ENCODE measurements around the gene SND1.

Gene SND1

DNA sequence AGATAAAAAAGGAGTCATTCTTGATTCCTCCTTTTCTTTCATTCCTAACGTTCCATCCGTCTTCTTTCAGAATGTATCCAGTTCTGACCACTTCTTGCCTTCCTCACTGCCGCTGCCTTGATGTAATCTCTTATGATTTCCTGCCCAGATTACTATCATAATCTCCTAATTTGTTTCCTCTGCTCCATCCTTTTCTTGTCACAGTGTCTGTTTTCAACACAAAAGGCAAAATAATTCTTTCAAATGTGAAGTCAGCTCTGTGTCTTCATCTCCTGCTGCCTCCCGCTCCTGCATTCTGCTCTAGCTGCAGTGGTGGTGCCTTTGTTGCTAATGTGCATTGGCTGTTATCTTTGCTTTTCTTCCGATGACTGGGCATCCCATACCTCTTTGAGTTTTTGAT lies 150.9 kb downstream of the SND1 start:
- H3K9me3 ChIP-seq (ENCODE audit: control insufficient read depth, insufficient read depth, low read depth, low read length) = no peaks in the 10 kb centered on the region
- H3K4me1 ChIP-seq (ENCODE audit: control insufficient read depth, insufficient read depth, low read length) = 0 out of 2 replicates have a peak, but pooled peaks cover 5% of the 10 kb centered on the region
- ChIA-PET POLR2A (no interaction called here), CTCF (interaction anchor here (1.0 kb wide), 1 partner anchor 10 kb away, joined by 3 read pairs; no protein-coding TSS in a partner anchor)
- no peak for TF ChIP-seq ZNF157 (tag by site-specific recombination; IDR thresholded peaks at IDR 0.05)
- TF ChIP-seq ZNF518A (tag by site-specific recombination; conservative IDR thresholded peaks at IDR 0.05; ENCODE audit: low read depth) = no peak
- TF ChIP-seq HOXC10 (CRISPR knock-in tag; IDR thresholded peaks at IDR 0.05) = no peak
- TF ChIP-seq ZNF521 (tag by site-specific recombination; IDR thresholded peaks at IDR 0.05) = no peak
- TF ChIP-seq ZNF645 (tag by site-specific recombination; IDR thresholded peaks at IDR 0.05) = no peak
- H3K4me3 ChIP-seq (ENCODE audit: low read depth, low read length) = no peak overlapping the region
- no peak overlapping the region for H3K27ac ChIP-seq (ENCODE audit: extremely low read depth, low read depth, low read length)
- H3K36me3 ChIP-seq (ENCODE audit: control insufficient read depth in 2 of 2, insufficient read depth in 1 of 2, low read length in 2 of 2) = peaks cover 0 to 6% of the 10 kb centered on the region in 2 experiments; a peak in 1 of 3 replicates

DNA sequence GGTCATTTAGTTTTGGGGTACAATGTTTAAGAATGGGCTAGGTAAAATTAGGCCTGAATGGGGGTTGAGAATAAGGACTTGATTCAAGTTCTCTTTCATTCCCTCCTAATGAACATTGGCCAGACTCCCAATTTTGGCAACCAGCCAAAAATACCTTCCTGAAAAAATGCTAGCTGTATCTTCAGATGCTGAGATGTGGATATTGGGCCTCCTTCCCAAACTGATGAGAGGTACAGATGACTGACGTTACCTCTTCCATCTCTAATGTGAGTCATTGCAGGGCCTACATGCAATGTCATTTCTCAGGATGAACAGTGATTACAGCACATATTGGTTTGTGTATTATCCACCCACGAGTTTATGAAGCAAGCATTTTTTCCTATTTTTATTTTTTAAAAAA lies 151.6 kb downstream of the SND1 start:
- ChIA-PET POLR2A (no interaction called here), CTCF (no interaction called here)
- Histone ChIP-seq H3K4me3 (ENCODE audit: low read depth, low read length) (no peak overlapping the region), H3K36me3 (ENCODE audit: control insufficient read depth in 2 of 2, insufficient read depth in 1 of 2, low read length in 2 of 2) (peaks cover 0 to 8% of the 10 kb centered on the region in 2 experiments; a peak in 1 of 3 replicates), H3K9me3 (ENCODE audit: control insufficient read depth, insufficient read depth, low read depth, low read length) (no peaks in the 10 kb centered on the region), H3K4me1 (ENCODE audit: control insufficient read depth, insufficient read depth, low read length) (0 out of 2 replicates have a peak, but pooled peaks cover 5% of the 10 kb centered on the region), H3K27ac (ENCODE audit: extremely low read depth, low read depth, low read length) (no peak overlapping the region)
- TF ChIP-seq BCL6B (tag by site-specific recombination; IDR thresholded peaks at IDR 0.05) = peak; percentile 55
- TF ChIP-seq IKZF3 (tag by site-specific recombination; IDR thresholded peaks at IDR 0.05) = 0 out of 2 replicates have a peak, but pooled peaks have one; percentile 26
- peak; percentile 83; the same call in 1 of the 2 replicates for TF ChIP-seq ZNF776 (tag by site-specific recombination; IDR thresholded peaks at IDR 0.05; ENCODE audit: borderline replicate concordance)
- TF ChIP-seq ZNF174 (tag by site-specific recombination; IDR thresholded peaks at IDR 0.05) = 0 out of 2 replicates have a peak, but pooled peaks have one; percentile 29
- no peak for TF ChIP-seq ZNF416 (tag by site-specific recombination; IDR thresholded peaks at IDR 0.05)
- peak; percentile 15 for TF ChIP-seq ZNF529 (tag by site-specific recombination; IDR thresholded peaks at IDR 0.05; ENCODE audit: insufficient replicate concordance)
- peak; percentile 67; the same call in 1 of the 2 replicates for TF ChIP-seq ZNF248 (tag by site-specific recombination; IDR thresholded peaks at IDR 0.05)
- peak; percentile 70 for TF ChIP-seq ZBTB44 (tag by site-specific recombination; IDR thresholded peaks at IDR 0.05)
- peak; percentile 90 for TF ChIP-seq ZNF350 (tag by site-specific recombination; IDR thresholded peaks at IDR 0.05)
- TF ChIP-seq ZEB2 (tag by site-specific recombination; IDR thresholded peaks at IDR 0.05) = no peak
- TF ChIP-seq ZNF184 (tag by site-specific recombination; IDR thresholded peaks at IDR 0.05) = peak; percentile 75; the same call in 1 of the 2 replicates
- TF ChIP-seq ZNF571 (tag by site-specific recombination; IDR thresholded peaks at IDR 0.05) = 0 out of 2 replicates have a peak, but pooled peaks have one; percentile 35
- TF ChIP-seq ZNF830 (tag by site-specific recombination; IDR thresholded peaks at IDR 0.05; ENCODE audit: low read depth) = 0 out of 2 replicates have a peak, but pooled peaks have one; percentile 47
- TF ChIP-seq ZNF645 (tag by site-specific recombination; IDR thresholded peaks at IDR 0.05) = no peak
- TF ChIP-seq ZNF549 (tag by site-specific recombination; IDR thresholded peaks at IDR 0.05) = 0 out of 2 replicates have a peak, but pooled peaks have one; percentile 61
- TF ChIP-seq ZNF112 (tag by site-specific recombination; IDR thresholded peaks at IDR 0.05) = peak; percentile 66; the same call in 1 of the 2 replicates
- peak; percentile 85 for TF ChIP-seq ZNF544 (tag by site-specific recombination; IDR thresholded peaks at IDR 0.05)
- TF ChIP-seq KLF10 (tag by site-specific recombination; IDR thresholded peaks at IDR 0.05) = peak; percentile 51; the same call in 1 of the 2 replicates
- TF ChIP-seq ZNF560 (tag by site-specific recombination; IDR thresholded peaks at IDR 0.05; ENCODE audit: borderline replicate concordance) = no peak
- no peak for TF ChIP-seq ZNF391 (tag by site-specific recombination; IDR thresholded peaks at IDR 0.05; ENCODE audit: borderline replicate concordance, low read depth)
